NCI-H510A (cell line): ENCODE measurements around the gene MYH6.
"Not testable (repeated sequence)": the region's sequence is repeated elsewhere in the genome, so short reads cannot be mapped to it uniquely, and the experiment has no call there.

Source experiments
- DNase-seq: peaks from one replicate; lab custom pipeline; 2025; lab: John Stamatoyannopoulos, UW

MYH6 gene

DNA sequence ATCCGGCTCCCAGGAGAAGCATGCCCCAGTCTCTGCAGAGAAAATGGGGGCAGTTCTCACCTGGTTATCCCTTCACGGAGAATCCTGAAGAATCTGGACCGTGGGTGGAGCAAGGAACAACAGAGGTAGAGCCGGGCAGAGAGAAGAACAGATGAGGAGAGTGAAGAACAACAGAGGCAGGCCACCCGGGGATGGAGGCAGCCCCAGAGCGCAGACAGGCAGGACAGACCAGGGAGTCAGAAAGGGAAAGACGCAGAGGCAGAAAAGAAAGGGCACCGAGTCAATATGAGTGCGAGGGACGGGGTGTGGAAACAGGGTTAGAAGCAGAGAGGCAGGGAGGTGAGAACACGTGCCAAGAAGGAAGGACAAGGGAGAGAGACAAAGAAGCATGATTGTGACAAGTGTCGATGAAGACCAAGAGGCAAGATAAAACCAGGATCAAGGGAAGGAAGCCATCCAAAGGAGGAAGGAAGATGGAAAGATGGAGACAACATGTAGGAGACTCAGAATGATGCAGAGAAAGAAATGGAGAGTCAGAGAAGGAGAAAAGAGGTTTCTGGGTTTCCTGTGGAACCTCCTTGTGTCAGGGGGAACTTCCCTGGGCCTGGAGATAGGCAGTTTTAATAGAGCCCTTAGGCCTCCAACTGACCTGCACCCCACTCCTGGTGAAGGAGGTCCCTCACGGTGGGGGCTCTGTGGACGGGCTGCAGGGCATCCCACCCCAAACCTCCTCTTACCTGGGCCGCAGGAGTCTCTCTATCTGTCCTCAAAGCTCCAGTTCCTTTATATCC, at the start of gene MYH6:
MYH6 (minus strand) TSS at position 758 of the 791 bp plus-strand sequence. CDS start 1,050 bp downstream, outside the sequence.
- no peak for DNase-seq

DNA sequence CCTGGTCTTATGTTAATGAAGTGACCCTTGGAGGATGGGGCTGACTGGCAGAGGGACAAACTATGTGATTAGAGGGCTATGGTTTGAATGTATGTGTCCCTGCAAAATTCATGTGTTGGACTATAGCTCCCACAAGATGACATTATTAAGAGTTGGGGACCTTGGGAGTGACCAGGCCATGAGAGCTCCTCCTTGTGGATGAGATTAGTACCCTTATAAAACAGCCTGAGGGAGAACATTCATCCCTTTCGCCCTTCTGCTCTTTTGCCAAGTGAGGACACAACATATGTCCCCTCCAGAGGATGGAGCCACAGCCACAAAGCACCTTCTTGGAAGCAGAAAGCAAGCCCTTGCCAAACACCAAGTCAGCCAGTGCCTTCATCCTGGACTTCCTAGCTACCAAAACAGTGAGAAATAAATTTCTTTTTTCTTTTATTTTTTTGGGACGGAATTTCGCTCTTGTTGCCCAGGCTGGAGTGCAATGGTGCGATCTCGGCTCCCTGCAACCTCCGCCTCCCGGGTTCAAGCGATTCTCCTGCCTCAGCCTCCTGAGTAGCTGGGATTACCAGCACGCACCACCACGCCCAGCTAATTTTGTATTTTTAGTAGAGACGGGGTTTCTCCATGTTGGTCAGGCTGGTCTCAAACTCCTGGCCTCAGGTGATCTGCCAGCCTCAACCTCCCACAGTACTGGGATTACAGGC, 49.0 kb upstream of the MYH6 start:
- not testable (repeated sequence) for DNase-seq

DNA sequence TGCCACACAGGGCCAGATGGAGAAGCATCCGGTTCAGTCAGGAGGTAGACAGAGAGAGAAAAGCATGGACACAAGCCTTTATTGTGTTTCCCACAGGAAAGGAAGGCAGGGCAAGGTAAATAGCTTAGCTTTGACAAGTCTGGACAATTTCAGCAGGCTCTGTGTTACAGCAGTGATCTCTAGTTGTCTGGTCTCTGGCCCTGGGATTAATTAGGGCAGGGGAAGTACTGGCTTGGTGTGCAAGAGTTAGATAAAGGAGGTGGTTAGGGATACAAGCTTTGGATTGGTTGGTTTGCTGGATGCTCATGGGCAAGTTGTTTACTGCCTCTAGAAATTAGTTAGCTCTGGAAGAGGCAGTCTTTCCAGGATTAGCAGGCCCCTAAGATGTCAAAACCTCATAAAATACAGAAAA, 46.4 kb upstream of the MYH6 start:
- DNase-seq: no peak

DNA sequence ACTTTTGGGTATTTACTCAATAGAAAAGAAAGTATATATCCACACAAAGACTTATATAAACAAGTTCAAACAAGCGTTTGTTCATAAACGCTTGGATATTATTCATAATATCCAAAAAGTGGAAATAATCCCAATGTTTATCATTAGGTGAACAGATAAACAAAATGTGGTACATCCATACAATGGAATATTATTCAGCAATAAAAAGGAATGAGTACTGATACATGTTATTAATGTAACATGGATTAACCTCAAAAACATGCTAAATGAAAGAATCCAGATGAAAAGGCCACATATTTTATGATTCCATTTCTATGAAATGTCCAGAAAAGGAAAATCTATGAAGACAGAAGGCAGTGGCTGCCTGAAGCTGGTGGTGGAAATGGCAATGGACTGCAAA, 44.2 kb upstream of the MYH6 start:
- no peak for DNase-seq

DNA sequence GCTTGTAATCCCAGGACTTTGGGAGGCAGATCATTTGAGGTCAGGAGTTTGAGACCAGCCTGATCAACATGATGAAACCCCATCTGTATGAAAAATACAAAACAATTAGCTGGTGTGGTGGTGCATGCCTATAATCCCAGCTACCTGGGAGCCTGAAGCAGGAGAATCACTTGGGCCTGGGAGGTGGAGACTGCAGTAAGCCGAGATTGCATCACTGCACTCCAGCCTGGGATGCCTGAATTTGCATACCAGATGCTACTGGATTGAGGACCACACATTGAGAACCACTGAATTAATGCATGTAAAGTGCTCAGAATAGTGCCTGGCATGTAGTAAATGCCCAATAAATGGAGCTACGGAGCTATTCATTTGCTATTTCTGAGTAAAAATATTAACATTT, 42.3 kb upstream of the MYH6 start:
- no peak for DNase-seq

DNA sequence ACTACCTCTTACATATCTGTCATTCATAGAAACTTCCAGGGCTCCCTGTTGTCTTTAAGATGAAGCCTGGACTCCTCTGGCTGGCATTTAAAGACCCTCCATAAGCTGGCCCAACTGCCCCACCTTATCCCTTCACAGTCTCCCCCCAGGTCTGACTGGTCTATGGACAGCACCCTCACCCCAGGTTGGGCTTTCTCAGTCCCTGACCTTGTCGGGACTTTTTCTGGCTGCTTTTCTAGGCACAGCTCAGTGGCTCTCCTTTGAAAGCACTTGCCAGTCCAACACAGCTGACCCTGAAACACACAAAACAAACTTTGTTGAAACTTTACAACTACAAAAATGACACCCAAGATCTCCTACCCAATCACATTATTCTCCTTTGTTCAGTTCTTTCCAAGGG, 41.2 kb upstream of the MYH6 start:
- no peak for DNase-seq

DNA sequence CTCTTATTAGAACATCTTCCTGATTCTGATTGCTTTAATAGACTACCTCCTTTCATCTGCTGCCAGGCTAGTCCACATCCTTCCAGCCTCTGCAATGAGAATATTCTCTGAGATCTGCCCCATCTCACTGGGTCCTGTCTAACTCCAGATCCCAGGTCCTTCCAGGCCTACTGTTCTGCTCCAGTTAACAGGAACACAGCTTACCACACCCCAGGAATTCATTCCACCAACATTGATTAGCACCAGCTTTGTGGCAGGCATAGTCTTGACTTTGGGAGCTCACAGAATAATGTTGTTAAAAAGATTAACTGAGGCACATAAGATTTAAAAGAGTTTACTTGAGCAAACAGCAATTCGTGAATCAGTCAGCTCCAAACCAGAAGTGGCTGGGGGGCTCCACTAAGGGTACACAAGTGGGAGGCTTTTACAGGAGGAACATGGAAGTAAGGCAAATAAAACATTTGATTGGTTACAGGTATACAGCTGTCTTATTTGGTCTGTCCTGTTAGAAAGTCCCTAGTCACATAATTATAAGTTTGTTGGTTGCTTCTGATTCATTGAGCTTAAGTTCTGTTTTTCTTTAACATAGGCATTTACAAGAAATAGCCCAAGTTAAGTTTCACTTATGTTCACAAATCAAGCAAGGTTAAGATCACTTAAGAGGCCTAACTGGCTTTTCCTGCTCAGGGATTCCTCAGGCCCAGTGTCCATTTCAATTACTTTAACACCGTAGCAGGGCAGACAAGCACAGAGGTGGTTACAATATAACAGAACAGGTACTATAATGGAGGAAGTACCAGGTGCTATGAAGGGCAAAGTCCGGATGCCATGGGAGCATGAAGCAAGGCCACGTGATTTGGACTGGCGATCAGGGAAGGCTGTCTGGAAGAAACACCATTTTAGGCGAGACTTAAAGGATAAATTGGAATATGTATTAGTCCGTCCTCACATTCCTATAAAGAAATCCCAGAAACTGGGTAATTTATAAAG, 39.6 kb upstream of the MYH6 start:
- DNase-seq: no peak

DNA sequence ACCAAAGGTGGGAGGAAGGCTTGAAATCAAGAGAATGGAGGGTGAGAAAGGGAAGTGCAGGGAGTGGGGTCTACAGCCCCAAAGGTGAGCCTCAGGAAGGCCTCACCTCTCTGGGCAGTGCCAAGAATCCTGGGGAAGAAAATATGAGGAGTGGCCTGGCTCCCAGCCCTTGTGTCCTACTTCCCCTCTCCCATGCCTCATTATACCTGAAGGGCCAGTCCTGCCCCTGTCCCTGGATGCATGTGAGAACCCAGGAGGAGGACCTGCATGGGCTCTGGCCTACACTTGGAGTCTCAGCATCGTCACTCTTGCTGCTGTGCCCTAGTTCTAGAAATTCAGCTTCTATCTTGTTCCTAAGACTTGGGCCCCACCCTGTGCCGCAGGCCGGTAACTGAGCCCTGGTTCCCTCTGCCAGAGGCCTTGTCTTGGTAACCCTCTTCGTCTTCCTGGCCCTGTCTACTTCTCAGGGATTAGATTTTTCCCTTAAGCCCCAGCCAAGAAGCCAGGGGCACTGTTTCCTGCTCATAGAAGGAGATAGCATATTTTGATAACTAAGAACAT, 38.3 kb upstream of the MYH6 start:
- no peak for DNase-seq

DNA sequence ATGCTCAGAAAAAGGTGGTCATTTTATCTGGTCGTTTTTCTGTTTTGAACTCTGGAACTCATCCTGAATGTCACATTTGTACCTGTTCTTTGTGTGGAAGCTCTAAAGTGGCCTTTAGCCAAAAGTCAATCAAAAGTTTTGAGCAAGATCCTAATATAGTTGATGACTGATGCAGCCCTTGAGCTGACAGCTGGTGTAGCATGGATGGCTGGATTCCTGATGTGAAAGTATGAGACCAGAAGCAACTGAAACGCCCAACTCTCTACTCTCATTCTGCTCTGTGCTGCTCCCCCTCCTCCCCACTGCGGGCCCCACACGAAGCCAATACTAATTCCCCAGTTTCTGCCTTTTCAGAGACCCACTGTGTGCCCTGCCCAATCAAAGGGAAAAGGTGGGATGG, 37.7 kb upstream of the MYH6 start:
- DNase-seq: no peak

DNA sequence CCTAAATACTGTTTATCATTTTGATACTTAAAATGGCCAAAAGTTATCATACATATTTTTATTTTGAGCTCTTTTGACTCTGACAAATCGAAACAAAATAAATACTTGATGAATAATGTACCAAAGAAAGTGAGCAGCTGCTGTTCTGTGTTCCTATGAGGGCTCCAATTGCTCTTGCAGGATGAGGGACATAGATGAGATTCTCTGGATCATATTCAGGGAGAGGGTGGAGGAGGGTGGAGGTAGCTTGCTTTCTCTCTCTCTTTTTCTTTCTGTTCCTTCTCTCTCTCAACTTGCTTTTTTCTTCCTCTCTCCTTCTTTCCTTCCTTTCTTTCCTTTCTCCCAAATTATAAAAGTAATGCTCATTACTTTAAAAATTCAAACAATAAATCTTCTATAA, 36.2 kb upstream of the MYH6 start:
- no peak for DNase-seq

DNA sequence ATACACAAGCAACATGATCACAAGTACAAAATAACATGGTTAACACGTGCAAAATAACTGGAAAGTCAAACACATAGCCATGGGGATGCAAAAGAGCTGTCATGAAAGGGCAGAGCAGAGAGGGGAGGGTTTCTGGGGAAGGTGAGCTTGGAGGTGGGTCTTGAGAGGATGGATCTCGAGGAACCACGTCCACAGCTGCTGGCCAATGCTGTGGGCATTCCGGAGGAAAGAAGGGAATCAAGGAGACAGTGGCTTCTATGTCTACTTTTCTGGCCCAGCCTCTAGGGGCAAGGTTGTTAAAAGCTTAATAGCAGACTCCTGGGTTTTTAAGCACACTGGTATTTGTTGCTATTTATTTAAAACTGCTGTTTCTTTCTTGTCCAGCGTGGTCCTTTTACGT, 35.8 kb upstream of the MYH6 start:
- DNase-seq: no peak

DNA sequence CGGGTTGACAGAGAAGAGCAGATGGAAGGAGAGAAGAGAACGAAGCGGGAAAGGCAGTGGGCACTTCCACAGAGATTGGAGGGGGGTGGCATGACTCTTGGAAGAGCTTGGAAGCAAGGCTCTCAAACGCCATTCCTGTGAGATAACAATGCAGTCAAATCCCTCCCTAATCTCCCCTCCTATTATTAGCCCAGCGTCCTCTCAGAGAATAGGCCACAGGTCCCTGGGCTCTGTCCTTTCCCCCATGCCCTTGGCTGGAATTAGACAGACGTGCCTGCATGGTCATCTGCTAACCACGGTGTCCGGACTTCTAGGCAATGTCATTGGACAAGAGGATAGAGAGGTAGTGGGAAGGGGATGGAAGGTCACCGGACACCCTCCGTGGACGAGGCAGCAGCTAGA, 35.3 kb upstream of the MYH6 start:
- no peak for DNase-seq

DNA sequence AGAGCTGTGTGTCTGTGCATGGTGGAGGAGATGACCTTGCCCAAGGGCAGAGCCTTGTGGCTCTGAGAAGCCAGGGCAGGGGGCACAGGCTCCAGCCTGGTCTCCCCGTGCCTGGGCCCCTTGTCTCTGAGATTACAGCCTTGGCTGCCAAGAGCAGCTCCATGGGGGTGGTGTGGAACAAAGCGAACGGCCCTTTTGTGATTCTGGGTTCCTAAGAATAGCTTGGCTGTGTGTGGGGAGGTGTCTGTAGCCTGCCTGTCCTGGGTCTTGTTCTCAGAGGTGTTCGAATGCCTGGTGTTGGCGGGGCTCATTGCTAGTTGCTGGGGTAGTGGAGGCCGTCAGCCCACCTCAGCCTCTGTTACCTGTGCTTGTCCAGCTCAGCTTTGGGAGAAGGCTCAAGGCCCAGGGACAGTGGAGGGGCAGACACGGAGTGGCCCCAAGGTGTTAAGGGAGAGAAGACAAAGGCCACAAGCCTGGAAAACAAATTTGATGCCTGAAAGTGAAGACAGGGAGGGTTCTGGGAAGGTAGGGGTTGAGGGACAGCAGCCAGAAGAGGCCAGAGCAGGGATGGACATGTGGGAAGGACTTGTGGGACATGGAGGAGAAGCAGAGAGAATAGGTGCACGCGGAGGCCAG, 34.8 kb upstream of the MYH6 start:
- DNase-seq: no peak

DNA sequence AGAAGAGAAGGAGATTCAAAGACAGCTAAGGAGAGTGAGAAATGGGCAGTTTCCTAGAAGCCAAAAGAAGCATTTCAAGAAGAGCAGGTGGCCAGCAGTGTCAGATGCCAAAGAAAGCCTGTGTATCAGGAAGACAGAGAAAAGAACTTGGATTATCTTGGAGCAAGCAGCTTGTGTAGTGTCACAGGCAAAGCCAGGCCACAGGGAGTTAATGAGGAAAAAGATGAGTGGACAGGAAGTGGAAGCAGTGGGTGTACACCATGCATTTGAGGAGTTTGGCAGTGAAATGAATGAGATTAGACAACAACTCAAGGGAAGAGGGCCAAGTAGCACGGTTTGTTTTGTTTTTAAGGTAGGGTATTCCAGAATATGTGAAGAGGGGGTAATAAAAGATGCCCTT, 33.0 kb upstream of the MYH6 start:
- DNase-seq: no peak

DNA sequence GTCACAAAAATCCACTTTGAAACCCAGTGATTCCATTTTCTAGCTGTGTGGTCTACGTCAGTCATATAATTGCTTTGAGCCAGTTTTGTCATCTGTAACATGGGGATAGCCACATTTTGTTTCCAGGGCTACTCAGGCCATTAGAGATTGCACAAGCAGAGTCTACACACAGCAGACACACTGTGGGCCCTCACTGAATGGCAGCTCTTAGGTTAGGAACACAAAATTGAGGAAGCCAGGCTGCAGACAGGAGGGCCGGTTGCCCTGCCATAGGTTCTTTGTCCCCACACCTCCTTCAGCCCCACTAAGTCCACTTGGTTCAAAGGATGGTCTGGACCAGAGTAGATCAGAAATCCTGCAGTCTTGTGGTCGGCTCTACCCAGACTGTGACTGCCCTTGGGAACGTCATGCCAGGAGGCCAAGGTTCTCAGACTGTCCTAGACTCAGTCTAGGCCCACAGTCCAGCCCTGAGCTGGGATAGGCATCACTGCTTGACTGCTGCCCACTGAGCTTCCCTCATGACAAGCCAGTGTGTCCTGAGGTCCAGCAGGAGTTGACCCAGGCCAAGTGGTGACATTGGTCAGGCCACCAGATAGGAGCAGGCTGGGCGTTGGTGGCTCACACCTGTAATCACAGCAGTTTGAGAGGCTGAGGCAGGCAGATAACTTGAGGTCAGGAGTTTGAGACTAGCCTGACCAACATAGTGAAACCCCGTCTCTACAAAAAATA, 31.2 kb upstream of the MYH6 start:
- no peak for DNase-seq

DNA sequence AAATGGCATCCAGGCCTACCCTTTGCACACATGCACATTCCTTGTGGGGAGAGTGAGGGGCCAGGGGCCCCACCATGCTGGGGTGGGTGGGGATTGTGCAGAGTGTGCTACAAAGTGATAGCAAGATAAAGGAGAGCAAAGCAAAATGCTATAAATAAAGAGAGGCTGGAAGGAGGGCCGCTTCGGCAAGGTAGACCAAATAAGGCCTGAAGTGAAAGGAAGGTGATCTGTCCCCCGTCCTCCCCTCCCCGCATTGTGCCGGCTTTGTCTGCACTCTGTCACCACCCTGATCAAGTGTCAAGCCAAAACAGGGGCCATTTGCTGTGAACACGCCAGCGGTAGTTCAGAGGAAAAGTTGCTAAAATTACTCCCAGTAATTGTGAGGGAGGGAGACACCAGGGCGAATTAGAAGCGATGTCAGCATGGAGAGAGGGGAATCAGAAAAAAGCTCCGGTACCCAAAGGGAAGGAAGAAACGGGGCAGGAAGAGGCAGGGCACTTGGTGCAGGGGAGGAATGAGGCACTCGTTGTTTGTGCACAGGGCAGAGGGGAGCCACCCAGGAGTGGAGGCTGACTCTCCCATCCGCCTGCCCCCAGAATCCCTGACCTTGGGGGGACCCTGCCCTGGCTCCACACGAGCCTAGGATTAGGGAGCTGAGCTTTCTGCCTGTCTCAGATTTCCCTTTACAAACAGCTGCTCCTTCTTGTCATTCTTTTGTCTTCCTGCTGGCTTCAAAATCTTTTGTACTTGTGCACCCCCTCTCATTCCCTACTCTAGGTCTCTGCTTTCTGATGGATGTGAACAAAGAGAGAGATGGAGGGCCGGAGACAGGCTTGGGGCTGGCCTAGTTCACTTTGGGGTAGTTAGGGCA, 30.3 kb upstream of the MYH6 start:
- no peak for DNase-seq

DNA sequence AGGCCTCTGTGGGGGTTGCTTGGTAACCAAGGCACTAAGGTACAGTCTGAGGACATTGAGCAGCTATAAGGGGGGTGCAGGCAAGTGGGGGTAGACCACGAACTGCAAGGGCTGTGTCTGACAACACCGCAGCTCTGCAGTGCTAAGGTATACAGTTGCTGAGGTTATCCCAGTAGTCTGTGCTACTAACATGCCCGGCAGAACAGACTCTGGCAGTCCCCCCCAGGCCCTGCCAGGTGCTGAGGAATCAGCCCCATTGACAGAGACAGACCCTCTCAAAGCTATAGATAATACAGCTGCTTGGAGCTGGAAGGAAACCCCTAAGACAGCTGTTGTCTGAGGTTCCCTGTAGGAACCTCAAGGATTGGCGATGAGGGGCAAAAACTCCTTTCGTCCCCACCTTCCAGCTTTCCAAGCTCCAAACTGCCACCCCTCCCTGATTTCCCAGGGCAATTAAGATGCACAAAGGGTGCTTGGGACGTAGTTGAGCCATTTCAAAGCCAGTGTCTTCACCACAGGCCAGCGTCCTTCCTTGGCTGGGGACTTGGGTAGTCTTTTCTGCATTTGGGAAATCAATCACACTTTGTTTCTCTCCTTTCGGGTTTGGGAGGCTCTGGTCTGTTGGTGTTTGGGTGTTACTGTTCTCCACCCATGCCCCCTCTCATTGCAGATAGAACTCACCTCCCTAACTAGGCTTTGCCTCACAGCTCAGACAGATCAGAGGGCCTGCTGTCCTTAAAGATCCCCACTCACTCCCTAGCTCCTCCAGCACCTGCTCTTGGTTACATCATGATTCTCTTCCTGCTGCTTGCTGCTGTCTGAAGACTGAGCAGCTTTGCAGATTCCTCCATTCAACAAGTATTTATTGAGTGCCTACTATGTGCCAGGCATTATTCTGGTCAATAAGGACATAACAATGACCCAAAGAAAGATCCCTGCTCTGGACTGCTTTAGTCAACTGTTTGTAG, 29.3 kb upstream of the MYH6 start:
- no peak for DNase-seq

DNA sequence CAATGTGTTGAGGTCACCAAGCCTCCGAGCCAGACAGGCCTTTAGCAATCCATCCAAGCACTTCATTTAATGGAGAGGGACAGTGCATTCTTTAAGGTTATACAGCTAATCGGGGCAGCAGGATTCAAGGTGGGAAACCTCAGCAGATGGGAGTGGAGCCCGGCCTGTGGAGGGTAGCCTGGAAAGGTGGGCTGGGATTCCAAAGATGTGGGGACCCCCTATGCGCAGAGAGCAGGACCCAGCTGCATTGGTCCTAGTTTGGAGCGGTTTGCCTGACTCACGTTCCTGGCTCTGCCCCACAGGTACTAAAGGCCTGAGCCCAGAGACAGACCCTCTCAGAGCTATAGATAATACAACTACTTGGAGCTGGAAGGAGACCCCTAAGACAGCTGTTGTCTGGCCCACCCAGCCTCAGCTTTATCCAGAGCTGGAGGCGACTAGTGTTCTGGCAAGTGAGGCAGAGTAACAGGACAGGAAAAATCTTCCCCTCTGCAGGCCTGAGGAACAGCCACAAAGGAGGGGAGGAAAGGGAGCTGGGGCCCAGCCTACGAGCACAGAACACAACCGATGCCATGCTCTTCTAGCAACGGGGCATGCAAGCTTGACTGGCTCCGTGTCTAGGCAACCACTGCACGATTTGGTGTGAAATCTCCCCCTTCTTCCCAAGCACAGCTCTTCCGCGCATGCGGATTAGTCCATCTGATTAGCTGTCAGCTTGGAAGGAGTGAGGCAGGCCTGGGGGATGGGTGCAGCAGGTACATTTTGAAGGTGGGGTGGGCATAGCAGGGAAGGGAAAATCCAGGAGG, 28.5 kb upstream of the MYH6 start:
- no peak for DNase-seq
